Measurements from ENCODE around the gene CTRB1.

GRCh38 chr16:75249441-75249840, 30.7 kb downstream of the CTRB1 start:
- no peak for TF ChIP-seq CTCF (conservative IDR thresholded peaks at IDR 0.05; ENCODE audit: low read depth, low read length)
- TF ChIP-seq EZH2 (IDR thresholded peaks at IDR 0.05; ENCODE audit: borderline replicate concordance, low read depth, low read length, poor library complexity, severe bottlenecking) = no peak
